WTC11 (cell line): ENCODE measurements around the gene PASD1.

ENCODE experiments used
- ATF3 ChIP-seq: sonication (generic); formaldehyde crosslinking; conservative IDR thresholded peaks from 2 replicates; pipeline ENCODE4 v1.8.1; 2022; ENCODE audit warnings: mild to moderate bottlenecking, missing genetic modification reagents
- CTCF ChIP-seq: fragments of 200-600 bp; IDR thresholded peaks from 2 replicates; pipeline ENCODE4 v1.8.0; 2022; ENCODE audit warnings: antibody characterized with exemption
- NR2C2 ChIP-seq: sonication (generic); formaldehyde crosslinking; IDR thresholded peaks from 2 replicates; pipeline ENCODE4 v1.8.0; 2022; ENCODE audit warnings: mild to moderate bottlenecking, missing genetic modification reagents
- SP1 ChIP-seq: sonication (generic); formaldehyde crosslinking; conservative IDR thresholded peaks from 2 replicates; pipeline ENCODE4 v1.8.1; 2022; ENCODE audit warnings: missing genetic modification reagents
- ZNF121 ChIP-seq: sonication (generic); formaldehyde crosslinking; IDR thresholded peaks from 2 replicates; pipeline ENCODE4 v1.8.0; 2023; ENCODE audit warnings: missing genetic modification reagents

GRCh38 chrX:151604931-151605330 lies 41.5 kb downstream of the PASD1 start:
- TF ChIP-seq CTCF (no peak), ZNF121 (no peak), SP1 (CRISPR knock-in tag) (no peak), ATF3 (no peak), NR2C2 (CRISPR knock-in tag) (no peak)
